Ovary (tissue), 9 donors: Measurements from ENCODE around the gene RNF5. TPM values are rescaled to one million over a fixed set of nuclear protein-coding genes. Genes with fewer than 3 reads are reported as not detected.

Experiments
- DNase-seq, 5 donors: peaks; one replicate each; pipeline ENCODE4 v3.0.0-alpha.2; 2019 to 2020
- H3K27ac ChIP-seq, 2 donors: fragments of 200-600 bp; one replicate each; pipeline versions ENCODE4 v1.5.1 to v1.8.0; 2019 to 2022
- H3K27me3 ChIP-seq: fragments of 200-600 bp; one replicate; pipeline ENCODE4 v1.8.0; 2022
- H3K36me3 ChIP-seq: fragments of 200-600 bp; sonication (generic); one replicate; pipeline ENCODE4 v1.5.1; 2019
- H3K4me1 ChIP-seq: one replicate; pipeline ENCODE4 v1.8.1; 2013; ENCODE audit warnings: mild to moderate bottlenecking, moderate library complexity; ENCODE audit not compliant: insufficient read depth
- H3K4me3 ChIP-seq: fragments of 200-600 bp; sonication (generic); one replicate; pipeline ENCODE4 v1.5.1; 2017
- H3K9me3 ChIP-seq, 2 donors: fragments of 200-600 bp in 1 of 2; sonication (generic) in 1 of 2; one replicate each; pipeline versions ENCODE4 v1.5.1 to v1.8.1; 2013 to 2019; ENCODE audit warnings: mild to moderate bottlenecking in 1 of 2, moderate library complexity in 1 of 2
- CTCF ChIP-seq, 3 donors: fragments of 450-650 bp in 2 of 3; fragments of 200-600 bp in 1 of 3; IDR thresholded peaks; one replicate each; pipeline versions ENCODE4 v1.5.1 to v1.8.0; 2016 to 2022; ENCODE audit warnings: antibody characterized with exemption in 3 of 3, mild to moderate bottlenecking in 1 of 3
- EP300 ChIP-seq: sonication (generic); formaldehyde crosslinking; IDR thresholded peaks from one replicate; pipeline ENCODE4 v1.6.1; 2017; ENCODE audit warnings: antibody characterized with exemption
- POLR2A ChIP-seq: fragments of 450-650 bp; IDR thresholded peaks from one replicate; pipeline ENCODE4 v1.6.1; 2017; ENCODE audit warnings: antibody characterized with exemption, mild to moderate bottlenecking, moderate library complexity
- WGBS, 3 donors: extraction: QIAGEN DNeasy Blood & Tissue Kit in 1 of 3; methylation state at CpG; one replicate each; pipeline versions ENCODE4 v1.1.5 to v1.1.7; 2013 to 2017; 5-methylcytosine and 5-hydroxymethylcytosine counted together
- intact Hi-C, 4 donors: fragments of 100-400 bp; cut with DNase I; formaldehyde crosslinking; loops; one replicate each; pipeline versions ENCODE4 v1.11.0 to v1.15.1; 2022 to 2023
- polyA plus RNA-seq, 2 donors: library from polyadenylated mRNA; stranded (reverse); fragments of 200-250 nt in 1 of 2; fragments of 350-450 nt in 1 of 2; fragmentation: Illumina TruSeq in 1 of 2; extraction: RNeasy Lipid Tissue Mini Kit (QIAGEN cat#74804) in 1 of 2; gene quantifications; one replicate each; pipeline ENCODE4 v1.2.3, GENCODE V29; 2013 to 2014
- total RNA-seq, 7 donors: library from RNA; depleted of rRNA in 2 of 7; stranded (reverse); fragments of >200 nt in 2 of 7; fragmentation: NEBNext Ultra II Directional in 3 of 7; extraction: Animal tissue kit (Norgen Biotek cat#: 25700) in 3 of 7; gene quantifications; one replicate each; pipeline versions ENCODE4 v1.1.0 to v1.2.4, GENCODE V29; 2016 to 2023
- donor health status: DM: no; HTN: no; CAD: no; lungs with moderate emphysema.
- donor health status: DM: no; HTN: no; CAD: no.
- donor health status: Bipolar disorder and iron deficiency.
- donor health status: DM: yes; HTN: yes; CAD: no.
- donor health status: DM: no; HTN: no; CAD: no.
- donor health status: DM: yes; HTN: yes; CAD: no.

The RNF5 gene
- total and polyA plus RNA-seq, 9 donors: 49.2 to 103 (median 78.5) TPM

GRCh38 chr6:32179766-32180405 lies 1.7 kb downstream of the RNF5 start:
- Histone ChIP-seq H3K9me3 (no peaks in the 10 kb centered on the region), H3K4me3 (no peak overlapping the region), H3K27ac (peak overlapping the region in 1 of 2 donors; percentile 7), H3K27me3 (no peaks in the 10 kb centered on the region), H3K36me3 (no peaks in the 10 kb centered on the region), H3K4me1 (peaks cover 5% of the 10 kb centered on the region)
- TF ChIP-seq POLR2A: no peak
- no peak for TF ChIP-seq CTCF (IDR thresholded peaks at IDR 0.05)
- no peak for TF ChIP-seq EP300
- intact Hi-C loops: loop anchor here in 1 of 4 donors (10.0 kb wide), 1 partner anchor 455 kb away; the partner anchor contains the start of genes DDAH2, LY6G6C and MPIG6B
- DNase-seq: peak in 2 of 5 donors; percentile 38
- 64 to 72% (median 71%) methylated on average over 10 of the region's 10 CpGs for WGBS, 3 donors

- Histone ChIP-seq H3K9me3 (no peaks in the 10 kb centered on the region), H3K36me3 (no peaks in the 10 kb centered on the region), H3K27ac (no peak overlapping the region), H3K4me1 (peaks cover 5% of the 10 kb centered on the region), H3K27me3 (no peaks in the 10 kb centered on the region), H3K4me3 (no peak overlapping the region)
- intact Hi-C loops: loop anchor here in 1 of 4 donors (10.0 kb wide), 1 partner anchor 456 kb away; the partner anchor contains the start of genes DDAH2, LY6G6C and MPIG6B
- no peak for TF ChIP-seq POLR2A
- TF ChIP-seq EP300: no peak
- TF ChIP-seq CTCF (IDR thresholded peaks at IDR 0.05): no peak
- peak in 1 of 5 donors; percentile 30 for DNase-seq
- 79 to 81% (median 79%) methylated on average over 15 of the region's 15 CpGs for WGBS, 3 donors
Observed at GRCh38 chr6:32181148-32181702, 3.0 kb downstream of the RNF5 start.

- Histone ChIP-seq H3K9me3 (no peaks in the 10 kb centered on the region), H3K36me3 (no peaks in the 10 kb centered on the region), H3K4me3 (no peak overlapping the region), H3K27me3 (no peaks in the 10 kb centered on the region), H3K4me1 (peaks cover 4% of the 10 kb centered on the region), H3K27ac (no peak overlapping the region)
- TF ChIP-seq EP300: no peak
- no peak for TF ChIP-seq POLR2A
- TF ChIP-seq CTCF (IDR thresholded peaks at IDR 0.05): no peak
- intact Hi-C loops: loop anchor here in 1 of 4 donors (10.0 kb wide), 1 partner anchor 457 kb away; the partner anchor contains the start of genes DDAH2, LY6G6C and MPIG6B
- DNase-seq: no peak
- WGBS, 3 donors: 79 to 85% (median 85%) methylated on average over 10 of the region's 10 CpGs
Observed at GRCh38 chr6:32181915-32182529, 3.8 kb downstream of the RNF5 start.

- no peaks in the 10 kb centered on the region for H3K27me3 ChIP-seq
- no peaks in the 10 kb centered on the region for H3K36me3 ChIP-seq
- H3K4me3 ChIP-seq: no peak overlapping the region
- no peak overlapping the region for H3K27ac ChIP-seq
- H3K4me1 ChIP-seq: peaks cover 3% of the 10 kb centered on the region
- intact Hi-C loops: loop anchor here in 1 of 4 donors (10.0 kb wide), 1 partner anchor 458 kb away; the partner anchor contains the start of genes DDAH2, LY6G6C and MPIG6B
- DNase-seq: no peak
- WGBS, 3 donors: 75 to 81% (median 80%) methylated on average over 10 of the region's 10 CpGs
- no peaks in the 10 kb centered on the region for H3K9me3 ChIP-seq
- TF ChIP-seq EP300 (no peak), POLR2A (no peak), CTCF (IDR thresholded peaks at IDR 0.05) (no peak)
Observed at GRCh38 chr6:32182555-32182981, 4.4 kb downstream of the RNF5 start.
